Nasal cavity respiratory epithelium epithelial cell of viscerocranial mucosa (primary cell): ENCODE measurements around the gene REXO5. TPM values are rescaled to one million over a fixed set of nuclear protein-coding genes. Genes with fewer than 3 reads are reported as not detected.

Experiments used
- total RNA-seq: library from RNA; depleted of rRNA; stranded (reverse); fragments of >200 nt; gene quantifications from 2 replicates; pipeline ENCODE4 v1.2.3, GENCODE V29; 2014

The REXO5 gene, protein sequence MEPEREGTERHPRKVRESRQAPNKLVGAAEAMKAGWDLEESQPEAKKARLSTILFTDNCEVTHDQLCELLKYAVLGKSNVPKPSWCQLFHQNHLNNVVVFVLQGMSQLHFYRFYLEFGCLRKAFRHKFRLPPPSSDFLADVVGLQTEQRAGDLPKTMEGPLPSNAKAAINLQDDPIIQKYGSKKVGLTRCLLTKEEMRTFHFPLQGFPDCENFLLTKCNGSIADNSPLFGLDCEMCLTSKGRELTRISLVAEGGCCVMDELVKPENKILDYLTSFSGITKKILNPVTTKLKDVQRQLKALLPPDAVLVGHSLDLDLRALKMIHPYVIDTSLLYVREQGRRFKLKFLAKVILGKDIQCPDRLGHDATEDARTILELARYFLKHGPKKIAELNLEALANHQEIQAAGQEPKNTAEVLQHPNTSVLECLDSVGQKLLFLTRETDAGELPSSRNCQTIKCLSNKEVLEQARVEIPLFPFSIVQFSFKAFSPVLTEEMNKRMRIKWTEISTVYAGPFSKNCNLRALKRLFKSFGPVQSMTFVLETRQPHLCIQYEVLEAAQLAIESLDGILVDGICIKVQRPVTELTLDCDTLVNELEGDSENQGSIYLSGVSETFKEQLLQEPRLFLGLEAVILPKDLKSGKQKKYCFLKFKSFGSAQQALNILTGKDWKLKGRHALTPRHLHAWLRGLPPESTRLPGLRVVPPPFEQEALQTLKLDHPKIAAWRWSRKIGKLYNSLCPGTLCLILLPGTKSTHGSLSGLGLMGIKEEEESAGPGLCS
- 1.4 and 1.7 TPM in 2 replicates for total RNA-seq

DNA sequence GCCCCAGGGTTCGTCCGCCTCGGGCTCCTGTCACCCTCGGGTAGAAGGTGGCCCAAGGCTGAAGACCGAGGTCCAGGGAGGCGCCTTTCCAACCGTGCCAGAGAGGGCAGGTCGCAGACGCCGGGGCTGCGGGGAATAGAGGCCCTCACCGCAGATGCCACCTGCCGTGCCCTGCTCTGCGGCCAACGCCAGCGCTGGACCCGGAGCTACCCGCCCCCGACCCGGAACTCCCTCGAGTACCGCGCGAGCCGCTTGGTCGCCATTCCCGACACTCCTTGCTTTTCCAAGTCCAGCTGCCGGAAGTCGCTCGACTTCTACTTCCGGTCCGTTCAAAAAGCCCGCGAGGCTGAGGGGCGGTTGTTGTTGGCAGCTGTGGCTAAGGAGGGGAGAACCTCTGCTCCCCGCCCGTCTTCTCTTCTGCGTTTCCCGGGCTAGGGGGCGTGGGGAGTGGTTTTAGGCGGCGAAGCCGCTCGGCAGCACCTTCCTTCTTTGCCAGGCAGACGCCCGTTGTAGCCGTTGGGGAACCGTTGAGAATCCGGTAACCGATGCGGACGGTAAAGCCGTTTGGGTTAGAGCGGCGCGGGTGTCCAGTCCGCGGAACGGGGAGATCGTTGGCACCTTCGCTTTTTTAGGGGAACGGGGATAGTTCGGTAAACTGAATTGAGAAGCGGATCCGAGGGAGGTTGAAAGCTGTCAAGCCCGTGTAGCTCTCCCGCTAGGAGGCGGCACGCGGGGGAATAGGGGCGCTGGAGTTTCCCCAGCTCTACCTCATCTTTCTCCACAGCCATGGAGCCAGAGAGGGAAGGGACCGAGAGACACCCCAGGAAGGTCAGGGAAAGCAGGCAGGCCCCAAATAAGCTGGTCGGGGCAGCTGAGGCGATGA lies at the start of gene REXO5, which contains the start of gene ERI2:
TSS of gene REXO5 (plus strand) at position 360 of the 883 bp plus-strand sequence. CDS start at position 787, 427 bp downstream.
TSS of gene ERI2 (minus strand) at position 305 of the 883 bp plus-strand sequence. CDS start at position 263, 42 bp downstream.

DNA sequence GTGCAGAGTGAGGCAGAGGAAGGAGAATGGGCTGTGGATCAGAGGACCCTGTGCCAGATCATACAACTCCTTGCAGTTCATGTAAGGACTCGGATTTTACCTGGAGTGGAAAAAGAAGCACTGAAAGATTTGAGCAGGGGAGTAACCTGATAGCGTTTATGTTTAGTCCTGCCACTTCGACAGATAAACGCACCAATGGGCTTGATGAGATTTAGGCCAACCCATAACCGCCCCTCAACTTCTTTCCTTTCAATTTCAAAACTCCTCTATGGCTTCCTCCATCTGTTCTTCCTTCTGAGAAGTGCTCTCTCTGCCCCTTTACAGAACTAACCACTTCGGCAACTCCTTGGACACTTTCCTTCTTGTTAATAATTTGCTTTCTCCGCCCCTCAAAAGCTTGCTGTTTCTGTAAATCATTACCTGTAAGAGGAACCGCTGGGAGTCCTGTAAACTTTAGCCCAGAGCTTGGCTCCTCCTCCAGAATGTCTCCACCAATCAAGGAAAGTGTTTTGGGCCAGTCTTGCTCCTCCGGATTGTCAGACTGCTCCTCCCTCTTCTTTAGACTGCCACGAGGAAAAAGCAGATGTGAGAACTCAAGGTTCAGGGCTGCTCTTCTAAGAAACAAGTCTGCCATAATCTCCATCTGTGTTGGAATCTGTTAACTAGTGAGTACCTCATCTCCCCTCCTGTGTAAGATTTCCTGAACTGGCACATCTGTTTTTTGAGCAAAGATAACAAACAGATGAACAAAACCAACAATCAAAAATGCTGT lies 42.7 kb upstream of the REXO5 start, which contains the start of gene ACSM3:
TSS of gene ACSM3 (plus strand) at position 554 of the 772 bp plus-strand sequence. CDS start 6,021 bp downstream, outside the sequence.

Other genes with a start within 250 kb of the REXO5 start
- not detected in 2 replicates for gene ACSM2B, start 230.2 kb upstream of the REXO5 start, total RNA-seq
- gene ACSM1, start 108.8 kb upstream of the REXO5 start, total RNA-seq: 0.21 TPM in 1 of 2 replicates, not detected in the other
- 116 and 162 TPM in 2 replicates for gene THUMPD1, start 64.7 kb upstream of the REXO5 start, total RNA-seq
- gene ACSM3, start 42.5 kb upstream of the REXO5 start, total RNA-seq: 1.4 and 1.7 TPM in 2 replicates
- gene ERI2, start 55 bp upstream of the REXO5 start, total RNA-seq: 23.6 and 32.2 TPM in 2 replicates
- gene DCUN1D3, start 93.8 kb downstream of the REXO5 start, total RNA-seq: 17.9 and 33.5 TPM in 2 replicates
- 28.4 and 75.5 TPM in 2 replicates for gene LYRM1, start 94.2 kb downstream of the REXO5 start, total RNA-seq